ENCODE data around the gene IL6.

GRCh38 chr7:22731766-22732165, 4.8 kb downstream of the IL6 start:
- no peak for TF ChIP-seq CTCF (conservative IDR thresholded peaks at IDR 0.05; ENCODE audit: low read depth, low read length)
- no peak for TF ChIP-seq EZH2 (IDR thresholded peaks at IDR 0.05; ENCODE audit: low read length, unreplicated experiment)
- no peak for TF ChIP-seq EZH2phosphoT487 (IDR thresholded peaks at IDR 0.05; ENCODE audit: borderline replicate concordance, low read length)

All from PC-3 (cell line).